Left ventricle myocardium inferior (tissue), 1 donor: ENCODE results near the gene SYT4. TPM values are rescaled to one million over a fixed set of nuclear protein-coding genes. Genes with fewer than 3 reads are reported as not detected.

Source experiments
- DNase-seq: peaks from one replicate; pipeline ENCODE4 v3.0.0-alpha.2; 2020
- H3K27ac ChIP-seq: fragments of 200-600 bp; replicated peaks from 2 replicates; pipeline ENCODE4 v1.8.0; 2021
- H3K27me3 ChIP-seq: fragments of 200-600 bp; 2 replicates; pipeline ENCODE4 v1.8.0; 2021; ENCODE audit warnings: low read depth
- H3K36me3 ChIP-seq: fragments of 200-600 bp; 2 replicates; pipeline ENCODE4 v1.8.0; 2021
- H3K4me1 ChIP-seq: fragments of 200-600 bp; 2 replicates; pipeline ENCODE4 v1.8.0; 2021
- H3K4me3 ChIP-seq: fragments of 200-600 bp; 2 replicates; pipeline ENCODE4 v1.8.0; 2021; ENCODE audit warnings: mild to moderate bottlenecking, moderate library complexity
- H3K9me3 ChIP-seq: fragments of 200-600 bp; replicated peaks from 2 replicates; pipeline ENCODE4 v1.8.0; 2021
- intact Hi-C: fragments of 100-400 bp; cut with micrococcal nuclease; formaldehyde crosslinking; loops from one replicate; pipeline ENCODE4 v1.11.0; 2022
- total RNA-seq: library from RNA; stranded (reverse); fragmentation: NEBNext Ultra II Directional; extraction: Animal tissue kit (Norgen Biotek cat#: 25700); gene quantifications from one replicate; pipeline ENCODE4 v1.2.1, GENCODE V29; 2021
- TF ChIP-seq, protein P1 (sequence below): fragments of 200-600 bp; IDR thresholded peaks from 2 replicates; pipeline ENCODE4 v1.8.0; 2021; ENCODE audit warnings: antibody characterized with exemption, mild to moderate bottlenecking, borderline replicate concordance
- donor health status: DM: no; HTN: yes; CAD: no; lungs with severe emphysema.

The SYT4 gene
- total RNA-seq, 1 donor from 2014 or later = not detected

DNA sequence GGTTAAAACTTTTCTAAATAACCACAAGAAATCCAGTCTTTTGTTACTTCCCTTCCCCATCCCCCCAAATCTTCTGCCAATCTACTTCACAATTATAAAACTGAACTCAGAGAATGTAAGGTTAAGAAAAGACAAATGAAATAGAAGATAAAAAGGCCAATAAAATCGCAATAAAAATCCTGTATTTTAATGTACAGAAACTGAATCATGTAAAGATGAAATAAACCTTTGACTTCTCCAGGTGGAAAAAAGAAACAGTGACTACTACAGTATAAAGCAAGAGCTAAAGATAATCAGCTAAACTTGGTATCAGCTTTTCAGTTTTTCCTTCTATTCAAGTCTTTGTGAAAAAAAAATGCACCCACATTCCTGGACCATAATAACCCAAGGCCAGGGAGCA lies 1.7 kb downstream of the SYT4 start:
- Histone ChIP-seq H3K4me3 (no peak overlapping the region), H3K36me3 (no peaks in the 10 kb centered on the region), H3K4me1 (no peaks in the 10 kb centered on the region), H3K27ac (no peak overlapping the region), H3K27me3 (peaks cover 41% of the 10 kb centered on the region), H3K9me3 (no peaks in the 10 kb centered on the region)
- DNase-seq = no peak
- TF ChIP-seq, protein P1, sequence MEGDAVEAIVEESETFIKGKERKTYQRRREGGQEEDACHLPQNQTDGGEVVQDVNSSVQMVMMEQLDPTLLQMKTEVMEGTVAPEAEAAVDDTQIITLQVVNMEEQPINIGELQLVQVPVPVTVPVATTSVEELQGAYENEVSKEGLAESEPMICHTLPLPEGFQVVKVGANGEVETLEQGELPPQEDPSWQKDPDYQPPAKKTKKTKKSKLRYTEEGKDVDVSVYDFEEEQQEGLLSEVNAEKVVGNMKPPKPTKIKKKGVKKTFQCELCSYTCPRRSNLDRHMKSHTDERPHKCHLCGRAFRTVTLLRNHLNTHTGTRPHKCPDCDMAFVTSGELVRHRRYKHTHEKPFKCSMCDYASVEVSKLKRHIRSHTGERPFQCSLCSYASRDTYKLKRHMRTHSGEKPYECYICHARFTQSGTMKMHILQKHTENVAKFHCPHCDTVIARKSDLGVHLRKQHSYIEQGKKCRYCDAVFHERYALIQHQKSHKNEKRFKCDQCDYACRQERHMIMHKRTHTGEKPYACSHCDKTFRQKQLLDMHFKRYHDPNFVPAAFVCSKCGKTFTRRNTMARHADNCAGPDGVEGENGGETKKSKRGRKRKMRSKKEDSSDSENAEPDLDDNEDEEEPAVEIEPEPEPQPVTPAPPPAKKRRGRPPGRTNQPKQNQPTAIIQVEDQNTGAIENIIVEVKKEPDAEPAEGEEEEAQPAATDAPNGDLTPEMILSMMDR = no peak
- intact Hi-C loops = loop anchor here (10.0 kb wide), 2 partner anchors 681 to 1161 kb away; no protein-coding TSS in a partner anchor

DNA sequence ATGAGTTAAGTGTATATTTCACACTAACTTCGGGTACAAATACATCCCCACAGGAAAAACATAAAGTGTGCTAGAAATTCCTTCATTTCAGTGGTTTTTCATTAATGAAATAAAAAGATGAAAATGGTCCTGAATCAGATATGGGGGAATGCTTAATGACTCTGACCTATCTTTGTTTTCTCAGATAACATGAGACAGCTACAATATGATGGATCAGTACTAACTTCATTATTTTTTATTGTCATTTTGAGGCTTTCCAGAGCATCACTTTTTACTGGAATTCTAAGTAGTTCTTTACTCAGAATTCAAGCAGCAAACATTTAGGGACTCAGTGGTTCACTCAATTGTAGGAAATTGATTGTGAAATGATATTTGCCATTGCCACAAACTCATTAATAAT lies 2.8 kb downstream of the SYT4 start:
- DNase-seq = no peak
- H3K4me1 ChIP-seq = no peaks in the 10 kb centered on the region

DNA sequence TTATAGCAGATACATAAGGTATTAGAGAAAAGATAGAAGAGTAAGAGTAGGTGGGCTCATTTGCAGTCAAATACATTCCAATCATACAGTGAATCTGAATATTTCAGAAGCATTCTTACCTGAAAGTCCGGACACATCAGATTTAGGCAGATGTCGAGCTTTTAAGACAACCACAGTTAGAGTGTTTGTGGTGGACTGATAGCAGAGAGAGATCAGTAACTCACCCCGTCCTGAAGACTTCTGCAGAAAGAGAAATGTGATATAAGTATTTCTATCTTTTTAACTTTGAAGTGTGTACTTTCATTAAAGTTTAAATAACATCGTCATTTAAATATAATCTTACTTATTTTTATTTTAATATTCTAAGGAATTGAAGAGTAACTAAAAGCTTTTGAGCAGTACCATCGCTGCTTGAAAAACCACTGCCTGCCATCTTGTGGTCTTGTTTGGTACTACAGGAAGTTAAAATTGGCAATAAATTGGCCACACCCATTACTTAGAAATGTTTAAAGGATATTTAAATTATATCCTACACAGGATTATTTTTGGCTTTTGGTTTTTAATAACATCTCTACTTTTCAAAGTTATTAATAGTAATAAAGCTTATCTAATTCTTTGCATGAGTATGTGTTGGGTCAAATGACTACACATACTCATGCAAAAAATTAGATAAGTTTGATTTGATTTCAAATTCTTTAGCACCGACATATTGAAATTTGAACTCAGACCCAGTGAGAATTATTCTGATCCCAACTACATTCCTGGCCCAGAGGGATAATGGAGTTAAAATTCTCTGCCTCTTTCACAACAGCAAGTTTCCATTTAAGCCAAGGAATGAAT lies 5.5 kb downstream of the SYT4 start:
- Histone ChIP-seq H3K27me3 (peaks cover 14% of the 10 kb centered on the region), H3K27ac (no peak overlapping the region), H3K9me3 (peaks cover 13% of the 10 kb centered on the region), H3K4me3 (no peak overlapping the region), H3K4me1 (no peaks in the 10 kb centered on the region), H3K36me3 (no peaks in the 10 kb centered on the region)
- DNase-seq = no peak
- intact Hi-C loops = loop anchor here (10.0 kb wide), 2 partner anchors 677 to 1157 kb away; no protein-coding TSS in a partner anchor
- TF ChIP-seq, protein P1 = peak; percentile 82

More for the DNA sequence above, 2.8 kb downstream of the SYT4 start:
- H3K27ac ChIP-seq = no peak overlapping the region
- intact Hi-C loops = loop anchor here (10.0 kb wide), 2 partner anchors 680 to 1160 kb away; no protein-coding TSS in a partner anchor
- TF ChIP-seq, protein P1 = no peak
- H3K4me3 ChIP-seq = no peak overlapping the region
- no peaks in the 10 kb centered on the region for H3K36me3 ChIP-seq
- H3K27me3 ChIP-seq = peaks cover 41% of the 10 kb centered on the region
- H3K9me3 ChIP-seq = peaks cover 10% of the 10 kb centered on the region

DNA sequence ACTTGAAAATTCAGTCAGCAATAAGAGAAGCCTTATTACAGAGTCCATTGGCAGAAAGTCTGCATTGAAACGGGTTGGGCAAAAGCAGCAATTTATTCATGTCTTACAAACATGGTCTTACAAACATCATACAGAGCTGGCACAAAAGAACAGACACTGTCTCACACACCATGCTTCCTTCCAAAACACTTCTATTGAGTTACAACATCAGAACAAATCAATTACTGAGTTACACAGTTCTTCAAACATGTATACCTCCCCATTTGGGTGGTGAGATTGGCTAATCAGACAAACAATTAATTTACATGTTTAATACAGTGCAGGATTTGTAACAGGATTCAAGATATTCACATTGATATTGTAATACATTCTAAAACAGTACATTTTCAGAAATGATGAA lies 9.5 kb downstream of the SYT4 start:
- Histone ChIP-seq H3K9me3 (peaks cover 23% of the 10 kb centered on the region), H3K27ac (no peak overlapping the region), H3K4me3 (no peak overlapping the region), H3K36me3 (no peaks in the 10 kb centered on the region), H3K4me1 (no peaks in the 10 kb centered on the region), H3K27me3 (no peaks in the 10 kb centered on the region)
- intact Hi-C loops = no loop called here
- no peak for DNase-seq
- TF ChIP-seq, protein P1 = no peak

DNA sequence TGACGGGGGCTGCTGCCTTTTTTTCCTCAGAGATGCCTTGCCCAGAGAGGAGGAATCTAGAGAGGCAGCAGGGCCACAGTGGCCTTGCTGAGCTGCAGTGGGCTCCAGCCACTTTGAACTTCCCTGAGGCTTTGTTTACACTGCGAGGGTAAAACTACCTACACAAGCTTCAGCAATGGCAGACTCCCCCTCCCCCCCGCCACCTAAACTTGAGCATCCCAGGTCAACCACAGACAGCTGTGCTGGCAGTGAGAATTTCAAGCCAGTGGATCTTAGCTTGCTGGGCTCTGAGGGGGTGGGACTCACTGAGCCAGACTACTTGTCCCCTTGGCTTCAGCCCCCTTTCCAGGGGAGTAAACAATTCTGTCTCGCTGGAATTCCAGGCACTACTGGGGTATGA lies 11.8 kb downstream of the SYT4 start:
- no peak for DNase-seq
- peaks cover 46% of the 10 kb centered on the region for H3K9me3 ChIP-seq
- intact Hi-C loops = no loop called here
- H3K4me3 ChIP-seq = no peak overlapping the region
- H3K27me3 ChIP-seq = no peaks in the 10 kb centered on the region
- TF ChIP-seq, protein P1 = no peak
- H3K27ac ChIP-seq = no peak overlapping the region
- no peaks in the 10 kb centered on the region for H3K36me3 ChIP-seq
- H3K4me1 ChIP-seq = no peaks in the 10 kb centered on the region
